Tibial nerve (tissue), 3 donors: ENCODE data around the gene SPC25.

Experiments
- POLR2A ChIP-seq, 2 donors: fragments of 450-650 bp; IDR thresholded peaks; one replicate each; pipeline ENCODE4 v1.6.1; 2017; ENCODE audit warnings: antibody characterized with exemption in 2 of 2, mild to moderate bottlenecking in 2 of 2, moderate library complexity in 2 of 2
- TF ChIP-seq, protein P1 (sequence below), 5 experiments: fragments of 200-600 bp in 3 of 5; fragments of 450-650 bp in 2 of 5; sonication (generic) in 3 of 5; IDR thresholded peaks; one replicate each; pipeline ENCODE4 v1.5.1; 2016 to 2019; ENCODE audit warnings: antibody characterized with exemption in 5 of 5, mild to moderate bottlenecking in 3 of 5, moderate library complexity in 2 of 5

DNA sequence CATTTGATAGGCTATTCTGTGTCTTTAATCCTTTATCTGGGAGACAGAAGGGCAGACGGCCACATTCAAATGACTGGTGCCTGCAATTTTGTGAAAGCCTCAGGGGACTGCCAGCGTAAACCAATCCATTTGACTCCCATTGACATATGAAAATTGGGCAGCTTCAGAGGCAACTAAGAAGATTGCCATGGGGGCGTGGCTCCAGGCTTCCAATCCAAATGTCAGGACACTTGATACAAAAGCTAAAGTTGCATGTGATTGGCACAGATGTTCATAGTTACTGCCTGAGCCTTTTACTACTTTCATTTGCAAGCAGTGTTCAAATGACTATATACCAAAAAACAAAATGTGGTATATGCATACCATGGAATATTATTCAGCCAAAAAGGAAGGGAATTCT is 42.0 kb downstream of the SPC25 start:
- TF ChIP-seq, protein P1, sequence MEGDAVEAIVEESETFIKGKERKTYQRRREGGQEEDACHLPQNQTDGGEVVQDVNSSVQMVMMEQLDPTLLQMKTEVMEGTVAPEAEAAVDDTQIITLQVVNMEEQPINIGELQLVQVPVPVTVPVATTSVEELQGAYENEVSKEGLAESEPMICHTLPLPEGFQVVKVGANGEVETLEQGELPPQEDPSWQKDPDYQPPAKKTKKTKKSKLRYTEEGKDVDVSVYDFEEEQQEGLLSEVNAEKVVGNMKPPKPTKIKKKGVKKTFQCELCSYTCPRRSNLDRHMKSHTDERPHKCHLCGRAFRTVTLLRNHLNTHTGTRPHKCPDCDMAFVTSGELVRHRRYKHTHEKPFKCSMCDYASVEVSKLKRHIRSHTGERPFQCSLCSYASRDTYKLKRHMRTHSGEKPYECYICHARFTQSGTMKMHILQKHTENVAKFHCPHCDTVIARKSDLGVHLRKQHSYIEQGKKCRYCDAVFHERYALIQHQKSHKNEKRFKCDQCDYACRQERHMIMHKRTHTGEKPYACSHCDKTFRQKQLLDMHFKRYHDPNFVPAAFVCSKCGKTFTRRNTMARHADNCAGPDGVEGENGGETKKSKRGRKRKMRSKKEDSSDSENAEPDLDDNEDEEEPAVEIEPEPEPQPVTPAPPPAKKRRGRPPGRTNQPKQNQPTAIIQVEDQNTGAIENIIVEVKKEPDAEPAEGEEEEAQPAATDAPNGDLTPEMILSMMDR (IDR thresholded peaks at IDR 0.05): no peak
- TF ChIP-seq POLR2A (IDR thresholded peaks at IDR 0.05): no peak
